Liver (tissue), 3 donors: ENCODE measurements around the gene AJUBA.
A peak's percentile ranks its signal among the peaks of the same experiment; 100 is the strongest.

Source experiments
- ATF3 ChIP-seq: IDR thresholded peaks from 2 replicates; pipeline ENCODE4 v1.6.1; 2016; ENCODE audit warnings: antibody characterized with exemption
- CTCF ChIP-seq: fragments of 150-350 bp; IDR thresholded peaks from 2 replicates; pipeline ENCODE4 v1.5.1; 2017; ENCODE audit warnings: improper control_type of control experiment, low read depth, low read length; ENCODE audit not compliant: missing input control
- JUND ChIP-seq, 2 donors: IDR thresholded peaks; 2 replicates each; pipeline ENCODE4 v1.6.1; 2016; ENCODE audit warnings: antibody characterized with exemption in 2 of 2
- MAX ChIP-seq: IDR thresholded peaks from 2 replicates; pipeline ENCODE4 v1.6.1; 2016; ENCODE audit warnings: antibody characterized with exemption
- REST ChIP-seq: IDR thresholded peaks from 2 replicates; pipeline ENCODE4 v1.6.1; 2016; ENCODE audit warnings: antibody characterized with exemption, mild to moderate bottlenecking
- RXRA ChIP-seq, 2 donors: IDR thresholded peaks; 2 replicates each; pipeline ENCODE4 v1.6.1; 2017 to 2018; ENCODE audit warnings: antibody characterized with exemption in 2 of 2, mild to moderate bottlenecking in 1 of 2
- donor health status: healthy.
- donor health status: healthy.

GRCh38 chr14:23006544-23007419 lies 24.4 kb upstream of the AJUBA start:
- no peak for TF ChIP-seq CTCF
- TF ChIP-seq JUND (IDR thresholded peaks at IDR 0.05), result peak in 1 of 2 donors; percentile 78
- TF ChIP-seq MAX, result peak; percentile 74
- TF ChIP-seq REST, result peak; percentile 92
- peak in 1 of 2 donors; percentile 31 for TF ChIP-seq RXRA (IDR thresholded peaks at IDR 0.05)
- TF ChIP-seq ATF3, result no peak
